Muscle layer of duodenum (tissue), 2 donors: ENCODE results near the gene SLC39A13.

Experiments
- H3K27ac ChIP-seq: one replicate; pipeline ENCODE4 v1.7.0; 2013; ENCODE audit warnings: mild to moderate bottlenecking, low read length
- H3K27me3 ChIP-seq: one replicate; pipeline ENCODE4 v1.7.0; 2013; ENCODE audit warnings: low read depth, mild to moderate bottlenecking, control low read depth, low read length
- H3K36me3 ChIP-seq, 2 donors: one replicate each; pipeline ENCODE4 v1.7.0; 2013; ENCODE audit warnings: low read length in 2 of 2, control low read depth in 1 of 2, mild to moderate bottlenecking in 1 of 2; ENCODE audit not compliant: insufficient read depth in 2 of 2, control insufficient read depth in 1 of 2
- H3K4me1 ChIP-seq, 2 donors: one replicate each; pipeline ENCODE4 v1.7.0; 2013; ENCODE audit warnings: low read length in 2 of 2, mild to moderate bottlenecking in 2 of 2, control low read depth in 1 of 2, moderate library complexity in 1 of 2; ENCODE audit not compliant: insufficient read depth in 2 of 2, control insufficient read depth in 1 of 2
- H3K4me3 ChIP-seq, 2 donors: one replicate each; pipeline ENCODE4 v1.7.0; 2013; ENCODE audit warnings: low read length in 2 of 2, low read depth in 1 of 2, mild to moderate bottlenecking in 1 of 2
- H3K9me3 ChIP-seq, 2 donors: one replicate each; pipeline ENCODE4 v1.7.0; 2013; ENCODE audit warnings: low read length in 2 of 2, control low read depth in 1 of 2, mild to moderate bottlenecking in 1 of 2; ENCODE audit not compliant: control insufficient read depth in 1 of 2
- donor health status: healthy.

The SLC39A13 gene

GRCh38 chr11:47387944-47388696, 20.3 kb upstream of the SLC39A13 start:
- Histone ChIP-seq H3K27ac (no peak overlapping the region), H3K9me3 (no peaks in the 10 kb centered on the region), H3K36me3 (no peaks in the 10 kb centered on the region), H3K4me1 (no peaks in the 10 kb centered on the region), H3K4me3 (no peak overlapping the region), H3K27me3 (no peaks in the 10 kb centered on the region)

- H3K9me3 ChIP-seq = no peaks in the 10 kb centered on the region
- H3K27ac ChIP-seq = no peak overlapping the region
- no peak overlapping the region for H3K4me3 ChIP-seq
- peaks cover 0 to 6% of the 10 kb centered on the region in 2 donors for H3K4me1 ChIP-seq
- H3K36me3 ChIP-seq = no peaks in the 10 kb centered on the region
- no peaks in the 10 kb centered on the region for H3K27me3 ChIP-seq
These were observed 19.5 kb upstream of the SLC39A13 start for GRCh38 chr11:47388697-47389576.

- Histone ChIP-seq H3K4me1 (peaks cover 0 to 7% of the 10 kb centered on the region in 2 donors), H3K9me3 (no peaks in the 10 kb centered on the region), H3K36me3 (no peaks in the 10 kb centered on the region), H3K4me3 (no peak overlapping the region), H3K27me3 (no peaks in the 10 kb centered on the region), H3K27ac (no peak overlapping the region)
These were observed 18.6 kb upstream of the SLC39A13 start for GRCh38 chr11:47389577-47390421.

DNA sequence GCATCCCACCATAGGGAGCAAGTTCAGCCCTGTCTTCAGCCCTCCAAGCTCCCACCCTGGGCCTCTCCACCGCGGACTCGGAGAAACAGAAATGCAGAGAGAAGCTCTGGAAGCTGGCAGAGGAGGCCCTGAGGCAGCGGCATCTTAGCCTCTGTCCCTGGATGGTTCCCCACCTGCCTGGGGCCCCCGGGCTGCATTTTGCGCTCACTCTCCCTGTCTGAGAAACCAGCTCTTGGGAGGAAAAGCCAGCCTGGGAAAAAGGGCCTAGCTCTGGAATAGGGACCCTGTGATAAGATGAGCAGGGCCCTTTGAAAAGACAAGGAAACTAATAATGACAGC, 18.0 kb upstream of the SLC39A13 start:
- Histone ChIP-seq H3K4me1 (peaks cover 0 to 7% of the 10 kb centered on the region in 2 donors), H3K9me3 (no peaks in the 10 kb centered on the region), H3K36me3 (no peaks in the 10 kb centered on the region), H3K27me3 (no peaks in the 10 kb centered on the region), H3K4me3 (no peak overlapping the region), H3K27ac (peak overlapping the region; percentile 63)

- peak overlapping the region; percentile 63 for H3K27ac ChIP-seq
- H3K9me3 ChIP-seq = no peaks in the 10 kb centered on the region
- peaks cover 0 to 7% of the 10 kb centered on the region in 2 donors for H3K4me1 ChIP-seq
- H3K4me3 ChIP-seq = no peak overlapping the region
- H3K27me3 ChIP-seq = no peaks in the 10 kb centered on the region
- H3K36me3 ChIP-seq = no peaks in the 10 kb centered on the region
These were observed 17.3 kb upstream of the SLC39A13 start for GRCh38 chr11:47391077-47391583.

DNA sequence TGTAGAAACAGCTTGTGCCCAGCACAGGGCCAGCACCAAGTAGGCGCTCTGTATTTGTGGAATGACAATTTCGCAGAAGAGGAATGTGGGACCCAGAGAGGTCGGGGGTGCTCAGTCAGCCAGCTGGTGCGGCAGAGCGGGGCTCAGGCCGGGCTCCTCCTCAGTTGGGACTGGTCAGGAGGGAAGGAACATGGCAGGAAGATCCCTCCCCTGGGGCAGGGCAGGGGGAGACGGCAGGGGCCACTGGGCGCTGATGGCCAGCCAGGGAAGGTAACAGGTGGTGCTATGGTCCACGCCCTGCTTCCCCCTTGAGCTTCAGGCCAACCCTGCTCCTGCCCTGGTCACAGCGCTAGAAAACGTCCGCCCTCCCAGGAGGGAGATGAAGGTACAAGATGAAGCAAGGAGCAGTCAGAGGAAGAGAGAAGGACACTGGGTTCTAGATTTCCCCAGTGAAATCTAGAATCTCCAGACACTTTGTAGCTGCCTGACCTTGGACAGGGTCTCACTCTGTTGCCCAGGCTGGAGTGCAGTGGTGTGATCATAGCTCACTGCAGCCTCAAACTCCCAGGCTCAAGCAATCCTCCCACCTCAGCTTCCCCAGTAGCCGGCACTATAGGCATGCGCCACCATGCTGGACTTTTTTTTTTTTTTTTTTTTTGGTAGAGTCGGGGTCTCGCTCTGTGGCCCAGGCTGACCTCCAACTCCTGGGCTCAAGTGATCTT, 16.5 kb upstream of the SLC39A13 start:
- H3K4me1 ChIP-seq = peaks cover 0 to 7% of the 10 kb centered on the region in 2 donors
- no peaks in the 10 kb centered on the region for H3K36me3 ChIP-seq
- H3K4me3 ChIP-seq = no peak overlapping the region
- no peaks in the 10 kb centered on the region for H3K27me3 ChIP-seq
- H3K27ac ChIP-seq = peak overlapping the region; percentile 51
- no peaks in the 10 kb centered on the region for H3K9me3 ChIP-seq

DNA sequence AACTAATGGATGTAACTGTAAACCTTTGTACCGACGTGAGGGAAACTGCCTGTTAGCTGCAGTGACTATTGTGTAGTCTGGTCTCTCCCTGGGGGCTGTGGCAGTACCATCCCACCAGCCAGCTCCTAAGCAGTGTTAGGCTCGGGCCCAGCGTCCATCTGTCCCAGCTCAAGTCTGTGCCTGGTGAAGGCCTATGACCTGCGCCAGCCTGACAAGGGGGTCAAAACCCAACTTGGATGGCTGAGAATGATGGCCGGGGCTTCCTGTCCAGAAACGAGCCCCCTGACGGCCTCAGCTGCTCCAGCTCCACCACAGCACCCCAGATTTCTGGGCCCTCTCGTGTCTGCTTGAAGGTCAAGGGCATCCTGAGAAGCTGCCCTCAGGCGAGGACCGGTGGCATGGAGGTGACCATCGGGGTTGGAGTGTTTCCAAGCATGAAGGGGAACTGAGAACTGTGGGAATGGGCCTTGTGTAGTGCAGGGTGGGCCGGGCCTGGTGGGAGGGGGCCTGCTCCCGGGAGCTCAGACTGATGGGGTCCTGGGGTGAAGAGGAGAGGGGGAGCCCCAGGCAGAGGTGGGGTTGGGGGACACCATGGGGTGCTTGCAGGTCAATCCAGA, 15.7 kb upstream of the SLC39A13 start:
- no peak overlapping the region for H3K4me3 ChIP-seq
- no peaks in the 10 kb centered on the region for H3K9me3 ChIP-seq
- H3K27ac ChIP-seq = no peak overlapping the region
- H3K4me1 ChIP-seq = peaks cover 0 to 7% of the 10 kb centered on the region in 2 donors
- no peaks in the 10 kb centered on the region for H3K27me3 ChIP-seq
- H3K36me3 ChIP-seq = no peaks in the 10 kb centered on the region

- Histone ChIP-seq H3K4me1 (peaks cover 0 to 7% of the 10 kb centered on the region in 2 donors), H3K36me3 (no peaks in the 10 kb centered on the region), H3K27me3 (no peaks in the 10 kb centered on the region), H3K4me3 (no peak overlapping the region), H3K27ac (peak overlapping the region; percentile 71), H3K9me3 (no peaks in the 10 kb centered on the region)
These were observed 15.0 kb upstream of the SLC39A13 start for GRCh38 chr11:47393163-47394049.

GRCh38 chr11:47394050-47394321, 14.4 kb upstream of the SLC39A13 start:
- Histone ChIP-seq H3K4me1 (peaks cover 0 to 7% of the 10 kb centered on the region in 2 donors), H3K4me3 (peak overlapping the region in 1 of 2 donors; percentile 34), H3K27ac (peak overlapping the region; percentile 71), H3K9me3 (no peaks in the 10 kb centered on the region), H3K36me3 (no peaks in the 10 kb centered on the region), H3K27me3 (no peaks in the 10 kb centered on the region)
